Endothelial cell (in vitro differentiated cells): Measurements from ENCODE around the gene ATG16L1. TPM values are rescaled to one million over a fixed set of nuclear protein-coding genes. Genes with fewer than 3 reads are reported as not detected.

Source experiments
- DNase-seq: peaks from one replicate; pipeline ENCODE4 v3.0.0; 2021; ENCODE audit warnings: low spot score
- H3K27ac Mint-ChIP-seq: one replicate; pipeline ENCODE4 v1.8.0; 2021; ENCODE audit warnings: mixed read lengths, inconsistent platforms; ENCODE audit not compliant: unreplicated experiment
- H3K27me3 Mint-ChIP-seq: one replicate; pipeline ENCODE4 v1.8.0; 2021; ENCODE audit warnings: mild to moderate bottlenecking, moderate library complexity, mixed read lengths, inconsistent platforms; ENCODE audit not compliant: unreplicated experiment
- H3K36me3 Mint-ChIP-seq: one replicate; pipeline ENCODE4 v1.8.0; 2021; ENCODE audit warnings: mild to moderate bottlenecking, low read depth, mixed read lengths, inconsistent platforms; ENCODE audit not compliant: unreplicated experiment
- H3K4me1 Mint-ChIP-seq: one replicate; pipeline ENCODE4 v1.8.0; 2021; ENCODE audit warnings: mild to moderate bottlenecking, mixed read lengths, inconsistent platforms; ENCODE audit not compliant: unreplicated experiment
- H3K4me3 Mint-ChIP-seq: one replicate; pipeline ENCODE4 v1.8.0; 2021; ENCODE audit warnings: mild to moderate bottlenecking, mixed read lengths, inconsistent platforms; ENCODE audit not compliant: unreplicated experiment
- H3K9me3 Mint-ChIP-seq: one replicate; pipeline ENCODE4 v1.8.0; 2021; ENCODE audit warnings: mixed read lengths, inconsistent platforms; ENCODE audit not compliant: unreplicated experiment
- CTCF ChIP-seq: fragments of 200-600 bp; sonication (generic); IDR thresholded peaks from one replicate; pipeline ENCODE4 v1.5.0; 2021; ENCODE audit warnings: antibody characterized with exemption; ENCODE audit not compliant: unreplicated experiment
- total RNA-seq: library from RNA; stranded (reverse); fragmentation: NEBNext Ultra II Directional; extraction: Animal tissue kit (Norgen Biotek cat#: 25700); gene quantifications from one replicate; pipeline ENCODE4 v1.2.1, GENCODE V29; 2021; ENCODE audit not compliant: unreplicated experiment

Gene ATG16L1
- total RNA-seq, 1 donor from 2014 or later = 39.5 TPM

- Mint-ChIP-seq H3K27ac (no peak overlapping the region), H3K9me3 (no peaks in the 10 kb centered on the region), H3K4me1 (peaks cover 11% of the 10 kb centered on the region), H3K4me3 (no peak overlapping the region), H3K27me3 (no peaks in the 10 kb centered on the region), H3K36me3 (no peaks in the 10 kb centered on the region)
- no peak for DNase-seq
- no peak for TF ChIP-seq CTCF
These were observed 6.1 kb upstream of the ATG16L1 start for GRCh38 chr2:233245406-233245805.

- TF ChIP-seq CTCF = no peak
- H3K9me3 Mint-ChIP-seq = no peaks in the 10 kb centered on the region
- H3K4me1 Mint-ChIP-seq = peaks cover 15% of the 10 kb centered on the region
- peaks cover 3% of the 10 kb centered on the region for H3K27me3 Mint-ChIP-seq
- no peaks in the 10 kb centered on the region for H3K36me3 Mint-ChIP-seq
- H3K27ac Mint-ChIP-seq = no peak overlapping the region
- no peak for DNase-seq
- no peak overlapping the region for H3K4me3 Mint-ChIP-seq
These were observed 4.4 kb upstream of the ATG16L1 start for GRCh38 chr2:233247116-233247515.

GRCh38 chr2:233247744-233248143 lies 3.7 kb upstream of the ATG16L1 start:
- no peak overlapping the region for H3K4me3 Mint-ChIP-seq
- no peaks in the 10 kb centered on the region for H3K36me3 Mint-ChIP-seq
- no peak overlapping the region for H3K27ac Mint-ChIP-seq
- DNase-seq = no peak
- no peaks in the 10 kb centered on the region for H3K9me3 Mint-ChIP-seq
- H3K27me3 Mint-ChIP-seq = peaks cover 5% of the 10 kb centered on the region
- no peak for TF ChIP-seq CTCF
- peaks cover 19% of the 10 kb centered on the region for H3K4me1 Mint-ChIP-seq

- DNase-seq = no peak
- Mint-ChIP-seq H3K4me3 (no peak overlapping the region), H3K4me1 (peaks cover 30% of the 10 kb centered on the region), H3K27me3 (peaks cover 5% of the 10 kb centered on the region), H3K9me3 (no peaks in the 10 kb centered on the region), H3K27ac (no peak overlapping the region), H3K36me3 (no peaks in the 10 kb centered on the region)
- TF ChIP-seq CTCF = no peak
These were observed 2.5 kb upstream of the ATG16L1 start for GRCh38 chr2:233248999-233249398.

GRCh38 chr2:233250568-233250967 lies 905 bp upstream of the ATG16L1 start:
- H3K4me3 Mint-ChIP-seq = peak overlapping the region; percentile 99
- no peaks in the 10 kb centered on the region for H3K9me3 Mint-ChIP-seq
- H3K4me1 Mint-ChIP-seq = peaks cover 33% of the 10 kb centered on the region
- H3K27me3 Mint-ChIP-seq = peaks cover 5% of the 10 kb centered on the region
- DNase-seq = no peak
- H3K36me3 Mint-ChIP-seq = no peaks in the 10 kb centered on the region
- no peak for TF ChIP-seq CTCF
- peak overlapping the region; percentile 91 for H3K27ac Mint-ChIP-seq
